Lung (tissue), 12 donors: ENCODE measurements around the gene NEU2. TPM values are rescaled to one million over a fixed set of nuclear protein-coding genes. Genes with fewer than 3 reads are reported as not detected.

Experiments used
- ATAC-seq: fragments of 200-7000 bp; cut with Tn5 transposase; one replicate; pipeline ENCODE4 v1.9.1; 2020; ENCODE audit warnings: moderate number of reproducible peaks; ENCODE audit not compliant: insufficient read depth, low FRiP score
- DNase-seq, 3 donors: peaks; one replicate each; pipeline ENCODE4 v3.0.0-alpha.2; 2013 to 2017
- H3K27ac ChIP-seq, 2 donors: one replicate each; pipeline ENCODE4 v1.5.1; 2013; ENCODE audit warnings: mild to moderate bottlenecking in 2 of 2, moderate library complexity in 2 of 2, control low read depth in 1 of 2, inconsistent platforms in 1 of 2, low read depth in 1 of 2, low read length in 1 of 2
- H3K27me3 ChIP-seq, 3 donors: one replicate each; pipeline ENCODE4 v1.5.1; 2013; ENCODE audit warnings: low read length in 2 of 3; ENCODE audit not compliant: control insufficient read depth in 3 of 3, insufficient read depth in 3 of 3
- H3K36me3 ChIP-seq, 4 donors: one replicate each; pipeline ENCODE4 v1.5.1; 2013; ENCODE audit warnings: low read length in 4 of 4, mild to moderate bottlenecking in 1 of 4, moderate library complexity in 1 of 4; ENCODE audit not compliant: control insufficient read depth in 4 of 4, insufficient read depth in 4 of 4
- H3K4me1 ChIP-seq, 5 donors: one replicate each; pipeline ENCODE4 v1.5.1; 2013; ENCODE audit warnings: low read length in 5 of 5, mild to moderate bottlenecking in 2 of 5, moderate library complexity in 1 of 5; ENCODE audit not compliant: control insufficient read depth in 5 of 5, insufficient read depth in 5 of 5
- H3K4me3 ChIP-seq: one replicate; pipeline ENCODE4 v1.5.1; 2013; ENCODE audit warnings: mild to moderate bottlenecking, control low read depth, moderate library complexity
- H3K9ac ChIP-seq, 2 donors: one replicate each; pipeline ENCODE4 v1.5.1; 2013; ENCODE audit warnings: low read length in 2 of 2, control low read depth in 1 of 2; ENCODE audit not compliant: insufficient read depth in 1 of 2
- H3K9me3 ChIP-seq, 4 donors: one replicate each; pipeline ENCODE4 v1.5.1; 2013; ENCODE audit warnings: low read length in 3 of 4, mild to moderate bottlenecking in 1 of 4, moderate library complexity in 1 of 4; ENCODE audit not compliant: control insufficient read depth in 4 of 4, insufficient read depth in 3 of 4
- CTCF ChIP-seq: IDR thresholded peaks from 2 replicates; pipeline ENCODE4 v1.5.1; 2012; ENCODE audit warnings: mild to moderate bottlenecking; ENCODE audit errors: control extremely low read depth, extremely low read depth
- WGBS, 2 donors: extraction: QIAGEN DNeasy Blood & Tissue Kit; methylation state at CpG; one replicate each; pipeline ENCODE4 v1.1.7; 2013; 5-methylcytosine and 5-hydroxymethylcytosine counted together
- polyA plus RNA-seq, 2 donors: library from polyadenylated mRNA; stranded (reverse); fragments of 200-250 nt; gene quantifications; one replicate each; pipeline ENCODE4 v1.2.1, GENCODE V29; 2013
- total RNA-seq, 2 donors: library from RNA; depleted of rRNA in 1 of 2; stranded (reverse); fragments of >200 nt in 1 of 2; gene quantifications; one replicate each; pipeline ENCODE4 v1.2.1, GENCODE V29; 2014 to 2021
- donor health status: control.
- donor health status: control.
- donor health status: Bipolar disorder and iron deficiency.
- donor health status: healthy.
- donor health status: DM: yes; HTN: yes; CAD: no.

Gene NEU2
- total and polyA plus RNA-seq, 4 donors: not detected

GRCh38 chr2:233031556-233032500, 644 bp upstream of the NEU2 start:
- ATAC-seq: no peak
- no peaks in the 10 kb centered on the region for H3K4me1 ChIP-seq
- no peaks in the 10 kb centered on the region for H3K27me3 ChIP-seq
- no peak overlapping the region for H3K4me3 ChIP-seq
- no peak for DNase-seq
- H3K36me3 ChIP-seq: no peaks in the 10 kb centered on the region
- TF ChIP-seq CTCF: no peak
- H3K9me3 ChIP-seq: no peaks in the 10 kb centered on the region
- H3K27ac ChIP-seq: no peak overlapping the region
- WGBS, 2 donors: 88 to 91% methylated on average over 27 of the region's 27 CpGs
- H3K9ac ChIP-seq: no peak overlapping the region

GRCh38 chr2:233033672-233034071, 1.2 kb downstream of the NEU2 start:
- Histone ChIP-seq H3K9ac (no peak overlapping the region), H3K27ac (no peak overlapping the region), H3K36me3 (no peaks in the 10 kb centered on the region), H3K27me3 (no peaks in the 10 kb centered on the region), H3K9me3 (no peaks in the 10 kb centered on the region), H3K4me1 (no peaks in the 10 kb centered on the region), H3K4me3 (no peak overlapping the region)
- TF ChIP-seq CTCF: no peak
- no peak for ATAC-seq
- DNase-seq: no peak
- WGBS, 2 donors: 77 to 85% methylated on average over 9 of the region's 9 CpGs

- no peak for TF ChIP-seq CTCF
- no peaks in the 10 kb centered on the region for H3K9me3 ChIP-seq
- no peak overlapping the region for H3K4me3 ChIP-seq
- H3K4me1 ChIP-seq: no peaks in the 10 kb centered on the region
- no peaks in the 10 kb centered on the region for H3K27me3 ChIP-seq
- no peak overlapping the region for H3K27ac ChIP-seq
- H3K9ac ChIP-seq: no peak overlapping the region
- WGBS, 2 donors: 93 to 95% methylated on average over 37 of the region's 37 CpGs
- DNase-seq (no peak), ATAC-seq (no peak)
- no peaks in the 10 kb centered on the region for H3K36me3 ChIP-seq
These were observed 1.8 kb downstream of the NEU2 start for GRCh38 chr2:233034091-233034882.
